H1 (cell line): ENCODE results near the gene ACAP3. TPM values are rescaled to one million over a fixed set of nuclear protein-coding genes. Genes with fewer than 3 reads are reported as not detected.

Experiments used
- BACH1 ChIP-seq: IDR thresholded peaks from 2 replicates; pipeline ENCODE4 v1.6.1; 2012; ENCODE audit warnings: low read length, improper control_type of control experiment
- RXRA ChIP-seq: IDR thresholded peaks from 2 replicates; pipeline ENCODE4 v1.6.1; 2011; ENCODE audit warnings: low read depth, mild to moderate bottlenecking, low read length, moderate library complexity; ENCODE audit not compliant: insufficient read depth
- polyA plus RNA-seq, 7 experiments: library from polyadenylated mRNA; depleted of rRNA in 3 of 7; stranded (reverse) in 5 of 7; unstranded in 2 of 7; fragments of >200 nt in 5 of 7; fragments of 200-250 nt in 2 of 7; gene quantifications; 1 replicate in 5 of 7; 2 replicates in 1 of 7; 4 replicates in 1 of 7; pipeline versions ENCODE4 v1.2.1 to v1.2.3, GENCODE V29; 2011 to 2013; ENCODE audit warnings: missing spikeins in 2 of 7, mixed read lengths in 2 of 7
- total RNA-seq: library from RNA; stranded (reverse); fragmentation: NEBNext Ultra II Directional; extraction: Animal tissue kit (Norgen Biotek cat#: 25700); gene quantifications from 2 replicates; pipeline ENCODE4 v1.2.1, GENCODE V29; 2021

The ACAP3 gene
- total and polyA plus RNA-seq, 2 of the 8 experiments (the other 6 are each of a cell fraction or from before 2014, with no cell fraction given), result 14.8 to 28.3 TPM

GRCh38 chr1:1253972-1254666 lies 53.6 kb downstream of the ACAP3 start (continued):
- TF ChIP-seq RXRA (no peak), BACH1 (no peak)
